A673 (cell line): Measurements from ENCODE around the gene SRSF5. TPM values are rescaled to one million over a fixed set of nuclear protein-coding genes. Genes with fewer than 3 reads are reported as not detected.

Experiments
- BruUV-seq: library from RNA; stranded (reverse); fragments of 400-500 nt; replicated peaks from 2 replicates; lab custom pipeline; 2021; lab: Mats Ljungman, UMichigan
- CTCF ChIA-PET: fragments of 300-600 bp; sonication (Branson Sonifier 250); formaldehyde crosslinking; loops from one replicate; lab custom pipeline; 2022; ENCODE audit warnings: antibody characterized with exemption; lab: Charles Lee
- POLR2A ChIA-PET: fragments of 300-600 bp; sonication (Branson Sonifier 250); formaldehyde crosslinking; loops from one replicate; lab custom pipeline; 2022; ENCODE audit warnings: antibody characterized with exemption; ENCODE audit not compliant: low non-redundant PET; lab: Charles Lee
- DNase-seq: peaks from one replicate; pipeline ENCODE4 v3.0.0-alpha.2; 2015; ENCODE audit warnings: low spot score
- H3K27ac ChIP-seq: fragments of 200-600 bp; sonication (generic); 2 replicates; pipeline ENCODE4 v1.5.1; 2016; ENCODE audit warnings: mixed run types, low read depth, mild to moderate bottlenecking, mixed read lengths, antibody characterized with exemption, low read length; ENCODE audit not compliant: poor library complexity, severe bottlenecking
- H3K27me3 ChIP-seq: fragments of 200-600 bp; sonication (generic); replicated peaks from 2 replicates; pipeline ENCODE4 v1.6.1; 2017; ENCODE audit warnings: mixed run types, low read depth, mild to moderate bottlenecking, mixed read lengths, antibody characterized with exemption, low read length; ENCODE audit not compliant: insufficient read depth, poor library complexity
- H3K36me3 ChIP-seq: fragments of 200-600 bp; sonication (generic); 2 replicates; pipeline ENCODE4 v1.6.1; 2016; ENCODE audit warnings: mixed run types, mild to moderate bottlenecking, mixed read lengths, antibody characterized with exemption, low read length; ENCODE audit not compliant: insufficient read depth, poor library complexity, severe bottlenecking
- H3K4me1 ChIP-seq: fragments of 200-600 bp; sonication (generic); 2 replicates; pipeline ENCODE4 v1.6.1; 2017; ENCODE audit warnings: mixed run types, mild to moderate bottlenecking, mixed read lengths, antibody characterized with exemption, low read length; ENCODE audit not compliant: insufficient read depth, poor library complexity, severe bottlenecking
- H3K4me3 ChIP-seq: fragments of 200-600 bp; sonication (generic); 2 replicates; pipeline ENCODE4 v1.5.1; 2016; ENCODE audit warnings: low read depth, mixed run types, mild to moderate bottlenecking, mixed read lengths, low read length; ENCODE audit not compliant: poor library complexity, severe bottlenecking
- H3K9me3 ChIP-seq: fragments of 200-600 bp; sonication (generic); 2 replicates; pipeline ENCODE4 v1.6.1; 2016; ENCODE audit warnings: mixed run types, low read depth, mild to moderate bottlenecking, mixed read lengths, antibody characterized with exemption, low read length; ENCODE audit not compliant: poor library complexity, severe bottlenecking
- EZH2 ChIP-seq: fragments of 200-600 bp; sonication (generic); IDR thresholded peaks from 2 replicates; pipeline ENCODE4 v1.6.1; 2017; ENCODE audit warnings: borderline replicate concordance, low read depth, mild to moderate bottlenecking, mixed read lengths, antibody characterized with exemption, low read length; ENCODE audit not compliant: poor library complexity, severe bottlenecking
- intact Hi-C: fragments of 100-400 bp; cut with micrococcal nuclease; formaldehyde crosslinking; loops from one replicate; pipeline ENCODE4 v1.10.0; 2022; ENCODE audit not compliant: unreplicated experiment
- total RNA-seq: library from RNA; stranded (reverse); gene quantifications from 2 replicates; pipeline ENCODE4 v1.2.3, GENCODE V29; 2021
- TF ChIP-seq, protein P1 (sequence below): fragments of 300-800, 200-600 bp; sonication (generic); conservative IDR thresholded peaks from 2 replicates; pipeline ENCODE4 v1.5.1; 2017; ENCODE audit warnings: low read depth, mild to moderate bottlenecking, antibody characterized with exemption, low read length, moderate library complexity, mixed read lengths

Gene SRSF5
- total RNA-seq, 1 experiment from 2014 or later: 324 TPM

DNA sequence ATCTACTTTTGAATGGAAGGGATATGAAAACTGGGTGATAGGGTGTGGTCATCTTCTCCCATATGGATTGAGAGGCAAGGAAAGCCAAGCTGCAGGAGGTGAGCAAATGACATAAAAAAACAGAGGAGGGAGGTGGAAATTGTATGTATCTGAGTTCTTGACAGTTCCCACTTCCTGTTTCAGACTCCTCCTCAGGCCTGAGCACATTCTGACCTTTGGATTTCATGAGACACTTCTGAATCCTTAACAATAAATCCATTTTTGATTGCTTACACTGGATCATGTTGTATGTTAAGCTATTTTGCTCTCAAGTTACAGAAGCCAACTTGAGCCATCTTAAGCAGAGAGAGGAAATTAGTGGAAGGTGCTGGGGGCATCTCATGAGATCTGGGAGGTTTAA lies 11.6 kb upstream of the SRSF5 start:
- H3K4me3 ChIP-seq: no peak overlapping the region
- TF ChIP-seq, protein P1, sequence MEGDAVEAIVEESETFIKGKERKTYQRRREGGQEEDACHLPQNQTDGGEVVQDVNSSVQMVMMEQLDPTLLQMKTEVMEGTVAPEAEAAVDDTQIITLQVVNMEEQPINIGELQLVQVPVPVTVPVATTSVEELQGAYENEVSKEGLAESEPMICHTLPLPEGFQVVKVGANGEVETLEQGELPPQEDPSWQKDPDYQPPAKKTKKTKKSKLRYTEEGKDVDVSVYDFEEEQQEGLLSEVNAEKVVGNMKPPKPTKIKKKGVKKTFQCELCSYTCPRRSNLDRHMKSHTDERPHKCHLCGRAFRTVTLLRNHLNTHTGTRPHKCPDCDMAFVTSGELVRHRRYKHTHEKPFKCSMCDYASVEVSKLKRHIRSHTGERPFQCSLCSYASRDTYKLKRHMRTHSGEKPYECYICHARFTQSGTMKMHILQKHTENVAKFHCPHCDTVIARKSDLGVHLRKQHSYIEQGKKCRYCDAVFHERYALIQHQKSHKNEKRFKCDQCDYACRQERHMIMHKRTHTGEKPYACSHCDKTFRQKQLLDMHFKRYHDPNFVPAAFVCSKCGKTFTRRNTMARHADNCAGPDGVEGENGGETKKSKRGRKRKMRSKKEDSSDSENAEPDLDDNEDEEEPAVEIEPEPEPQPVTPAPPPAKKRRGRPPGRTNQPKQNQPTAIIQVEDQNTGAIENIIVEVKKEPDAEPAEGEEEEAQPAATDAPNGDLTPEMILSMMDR: no peak
- TF ChIP-seq EZH2: no peak
- BruUV-seq: no TSS peak
- H3K36me3 ChIP-seq: no peaks in the 10 kb centered on the region
- ChIA-PET POLR2A (no interaction called here), CTCF (no interaction called here)
- intact Hi-C loops: no loop called here
- no peak for DNase-seq
- H3K27me3 ChIP-seq: no peaks in the 10 kb centered on the region
- H3K27ac ChIP-seq: no peak overlapping the region
- H3K9me3 ChIP-seq: no peaks in the 10 kb centered on the region
- no peaks in the 10 kb centered on the region for H3K4me1 ChIP-seq

DNA sequence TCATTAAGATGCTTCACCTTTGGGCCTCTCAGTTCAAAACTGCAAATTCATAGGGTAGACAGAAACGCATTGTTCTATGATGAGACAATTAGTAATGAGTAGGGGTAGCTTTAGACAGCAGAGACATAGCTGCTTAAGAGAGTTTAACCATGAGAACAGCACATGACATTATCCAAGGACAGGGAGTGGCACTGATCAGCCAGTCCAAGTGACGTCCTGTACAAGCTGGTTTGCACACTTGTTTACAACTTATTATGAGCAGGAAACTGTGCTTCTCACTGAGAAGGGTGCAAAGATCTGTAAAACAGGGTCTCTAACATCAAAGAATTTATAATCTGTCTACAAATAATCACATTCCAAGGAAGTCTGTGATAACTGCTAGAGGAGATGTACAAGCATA lies 11.2 kb upstream of the SRSF5 start:
- no peak for DNase-seq
- no peaks in the 10 kb centered on the region for H3K9me3 ChIP-seq
- BruUV-seq: no TSS peak
- no peak overlapping the region for H3K4me3 ChIP-seq
- H3K27ac ChIP-seq: no peak overlapping the region
- H3K36me3 ChIP-seq: no peaks in the 10 kb centered on the region
- intact Hi-C loops: no loop called here
- ChIA-PET CTCF (no interaction called here), POLR2A (no interaction called here)
- H3K27me3 ChIP-seq: no peaks in the 10 kb centered on the region
- TF ChIP-seq, protein P1: no peak
- no peaks in the 10 kb centered on the region for H3K4me1 ChIP-seq

DNA sequence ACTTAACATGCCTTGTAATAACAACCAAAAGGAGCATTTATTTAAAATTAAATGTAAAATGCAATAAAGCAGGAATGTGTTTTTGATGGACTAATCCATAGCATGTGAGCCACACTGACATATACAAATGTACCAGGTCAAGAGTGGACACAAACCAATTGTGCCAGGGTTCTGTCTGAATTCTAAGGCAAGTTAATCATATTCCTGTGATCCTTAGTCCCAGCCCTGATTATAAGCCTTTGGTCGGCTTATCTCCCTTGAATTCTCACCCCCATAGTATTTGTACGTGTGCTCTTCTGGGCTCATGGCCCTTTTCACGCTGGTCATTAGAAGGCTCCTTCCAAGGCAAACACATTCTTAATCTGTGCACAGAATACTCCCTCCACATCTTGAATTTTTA lies 10.6 kb upstream of the SRSF5 start:
- H3K27me3 ChIP-seq: no peaks in the 10 kb centered on the region
- ChIA-PET CTCF (no interaction called here), POLR2A (no interaction called here)
- no TSS peak for BruUV-seq
- no peaks in the 10 kb centered on the region for H3K4me1 ChIP-seq
- DNase-seq: no peak
- H3K4me3 ChIP-seq: no peak overlapping the region
- intact Hi-C loops: no loop called here
- H3K27ac ChIP-seq: no peak overlapping the region
- H3K9me3 ChIP-seq: no peaks in the 10 kb centered on the region
- H3K36me3 ChIP-seq: no peaks in the 10 kb centered on the region
- TF ChIP-seq EZH2: no peak
- TF ChIP-seq, protein P1: no peak
